Astrocyte (in vitro differentiated cells and primary cell): ENCODE results near the gene REG4. TPM values are rescaled to one million over a fixed set of nuclear protein-coding genes. Genes with fewer than 3 reads are reported as not detected.

ENCODE experiments used
- DNase-seq: peaks from one replicate; pipeline ENCODE4 v3.0.0-alpha.2; 2010; ENCODE audit warnings: low read depth
- FAIRE-seq: peaks from 2 replicates; lab custom pipeline; 2011; peaks lifted over from hg19 to GRCh38; lab: Jason Lieb, UNC
- H2AFZ ChIP-seq: 2 replicates; pipeline ENCODE4 v1.6.0; 2012; ENCODE audit warnings: low read depth, low read length, inconsistent platforms
- H3K27ac ChIP-seq: 2 replicates; pipeline ENCODE4 v1.5.1; 2011; ENCODE audit warnings: low read depth, low read length, inconsistent platforms
- H3K27me3 ChIP-seq: 2 replicates; pipeline ENCODE4 v1.6.0; 2011; ENCODE audit warnings: low read length, inconsistent platforms; ENCODE audit not compliant: insufficient read depth
- H3K36me3 ChIP-seq: 2 replicates; pipeline ENCODE4 v1.5.1; 2011; ENCODE audit warnings: low read length, inconsistent platforms; ENCODE audit not compliant: insufficient read depth
- H3K4me1 ChIP-seq: 2 replicates; pipeline ENCODE4 v1.5.1; 2011; ENCODE audit warnings: low read length, inconsistent platforms; ENCODE audit not compliant: insufficient read depth
- H3K4me2 ChIP-seq: 2 replicates; pipeline ENCODE4 v1.6.0; 2012; ENCODE audit warnings: low read length, inconsistent platforms
- H3K4me3 ChIP-seq: 2 replicates; pipeline ENCODE4 v1.5.1; 2011; ENCODE audit warnings: low read depth, mild to moderate bottlenecking, low read length, inconsistent platforms; ENCODE audit not compliant: insufficient read depth
- H3K79me2 ChIP-seq: 2 replicates; pipeline ENCODE4 v1.6.0; 2012; ENCODE audit warnings: mild to moderate bottlenecking, low read length, inconsistent platforms; ENCODE audit not compliant: insufficient read depth
- H3K9ac ChIP-seq: 2 replicates; pipeline ENCODE4 v1.6.0; 2012; ENCODE audit warnings: mild to moderate bottlenecking, low read length, inconsistent platforms
- H3K9me3 ChIP-seq: 2 replicates; pipeline ENCODE4 v1.5.1; 2012; ENCODE audit warnings: low read depth, mild to moderate bottlenecking, low read length, inconsistent platforms; ENCODE audit not compliant: insufficient read depth
- H4K20me1 ChIP-seq: 2 replicates; pipeline ENCODE4 v1.6.0; 2012; ENCODE audit warnings: low read length, inconsistent platforms; ENCODE audit not compliant: insufficient read depth
- H3K27ac Mint-ChIP-seq: one replicate; pipeline ENCODE4 v1.8.0; 2021; ENCODE audit warnings: mild to moderate bottlenecking, mixed read lengths; ENCODE audit not compliant: unreplicated experiment
- H3K27me3 Mint-ChIP-seq: one replicate; pipeline ENCODE4 v1.8.0; 2021; ENCODE audit warnings: low read depth, mixed read lengths; ENCODE audit not compliant: unreplicated experiment
- H3K36me3 Mint-ChIP-seq: one replicate; pipeline ENCODE4 v1.8.0; 2021; ENCODE audit warnings: low read depth, mixed read lengths; ENCODE audit not compliant: unreplicated experiment
- H3K4me1 Mint-ChIP-seq: one replicate; pipeline ENCODE4 v1.8.0; 2021; ENCODE audit warnings: low read depth, mixed read lengths; ENCODE audit not compliant: unreplicated experiment
- H3K4me3 Mint-ChIP-seq: one replicate; pipeline ENCODE4 v1.8.0; 2021; ENCODE audit warnings: mild to moderate bottlenecking, moderate library complexity, mixed read lengths; ENCODE audit not compliant: unreplicated experiment
- H3K9me3 Mint-ChIP-seq: one replicate; pipeline ENCODE4 v1.8.0; 2021; ENCODE audit warnings: mild to moderate bottlenecking, mixed read lengths; ENCODE audit not compliant: unreplicated experiment
- CTCF ChIP-seq: IDR thresholded peaks from 2 replicates; pipeline ENCODE4 v1.5.1; 2011; ENCODE audit warnings: low read depth, mild to moderate bottlenecking, inconsistent platforms, low read length, moderate library complexity; ENCODE audit not compliant: insufficient read depth
- EZH2 ChIP-seq: IDR thresholded peaks from 2 replicates; pipeline ENCODE4 v1.6.1; 2012; ENCODE audit warnings: mild to moderate bottlenecking, low read length, inconsistent platforms; ENCODE audit not compliant: insufficient read depth
- total RNA-seq: library from RNA; stranded (reverse); gene quantifications from 2 replicates; pipeline ENCODE4 v1.2.1, GENCODE V29; 2021

The REG4 gene
- total RNA-seq, 1 donor from 2014 or later: not detected

GRCh38 chr1:119771770-119772169 lies 39.5 kb downstream of the REG4 start:
- H3K79me2 ChIP-seq: no peaks in the 10 kb centered on the region
- TF ChIP-seq EZH2: no peak
- no peak for TF ChIP-seq CTCF
- Mint-ChIP-seq H3K4me1 (peaks cover 14% of the 10 kb centered on the region), H3K27me3 (peaks cover 7% of the 10 kb centered on the region), H3K36me3 (no peaks in the 10 kb centered on the region), H3K9me3 (no peaks in the 10 kb centered on the region), H3K27ac (no peak overlapping the region), H3K4me3 (no peak overlapping the region)
- DNase-seq (no peak), FAIRE-seq (no peak)
- no peaks in the 10 kb centered on the region for H3K9me3 ChIP-seq
- no peak overlapping the region for H2AFZ ChIP-seq
- H4K20me1 ChIP-seq: no peaks in the 10 kb centered on the region
- H3K9ac ChIP-seq: no peak overlapping the region
- peaks cover 25% of the 10 kb centered on the region for H3K27me3 ChIP-seq
- H3K4me1 ChIP-seq: no peaks in the 10 kb centered on the region
- H3K27ac ChIP-seq: no peak overlapping the region
- H3K36me3 ChIP-seq: no peaks in the 10 kb centered on the region
- no peak overlapping the region for H3K4me2 ChIP-seq
- no peak overlapping the region for H3K4me3 ChIP-seq

- no peak overlapping the region for H3K4me3 ChIP-seq
- DNase-seq: no peak
These were observed 40.2 kb downstream of the REG4 start for GRCh38 chr1:119771016-119771415.

More at GRCh38 chr1:119771016-119771415, 40.2 kb downstream of the REG4 start:
- no peaks in the 10 kb centered on the region for H3K36me3 Mint-ChIP-seq
- H3K9me3 ChIP-seq: no peaks in the 10 kb centered on the region
- H3K79me2 ChIP-seq: no peaks in the 10 kb centered on the region
- H4K20me1 ChIP-seq: no peaks in the 10 kb centered on the region
- no peak overlapping the region for H3K9ac ChIP-seq
- H3K27me3 ChIP-seq: peaks cover 30% of the 10 kb centered on the region
- H2AFZ ChIP-seq: no peak overlapping the region
- H3K27ac Mint-ChIP-seq: no peak overlapping the region
- H3K9me3 Mint-ChIP-seq: no peaks in the 10 kb centered on the region
- no peak for TF ChIP-seq EZH2
- TF ChIP-seq CTCF: no peak
- H3K4me2 ChIP-seq: no peak overlapping the region
- H3K4me1 ChIP-seq: no peaks in the 10 kb centered on the region
- no peaks in the 10 kb centered on the region for H3K36me3 ChIP-seq
- H3K27me3 Mint-ChIP-seq: peaks cover 13% of the 10 kb centered on the region
- H3K27ac ChIP-seq: no peak overlapping the region
- peaks cover 14% of the 10 kb centered on the region for H3K4me1 Mint-ChIP-seq
- H3K4me3 Mint-ChIP-seq: no peak overlapping the region
- FAIRE-seq: no peak
